Brain pericyte (primary cell): ENCODE data around the gene FNBP1L.

ENCODE experiments used
- DNase-seq: peaks from one replicate; pipeline ENCODE4 v3.0.0-alpha.2; 2012; ENCODE audit warnings: low read depth, low spot score

FNBP1L gene

DNA sequence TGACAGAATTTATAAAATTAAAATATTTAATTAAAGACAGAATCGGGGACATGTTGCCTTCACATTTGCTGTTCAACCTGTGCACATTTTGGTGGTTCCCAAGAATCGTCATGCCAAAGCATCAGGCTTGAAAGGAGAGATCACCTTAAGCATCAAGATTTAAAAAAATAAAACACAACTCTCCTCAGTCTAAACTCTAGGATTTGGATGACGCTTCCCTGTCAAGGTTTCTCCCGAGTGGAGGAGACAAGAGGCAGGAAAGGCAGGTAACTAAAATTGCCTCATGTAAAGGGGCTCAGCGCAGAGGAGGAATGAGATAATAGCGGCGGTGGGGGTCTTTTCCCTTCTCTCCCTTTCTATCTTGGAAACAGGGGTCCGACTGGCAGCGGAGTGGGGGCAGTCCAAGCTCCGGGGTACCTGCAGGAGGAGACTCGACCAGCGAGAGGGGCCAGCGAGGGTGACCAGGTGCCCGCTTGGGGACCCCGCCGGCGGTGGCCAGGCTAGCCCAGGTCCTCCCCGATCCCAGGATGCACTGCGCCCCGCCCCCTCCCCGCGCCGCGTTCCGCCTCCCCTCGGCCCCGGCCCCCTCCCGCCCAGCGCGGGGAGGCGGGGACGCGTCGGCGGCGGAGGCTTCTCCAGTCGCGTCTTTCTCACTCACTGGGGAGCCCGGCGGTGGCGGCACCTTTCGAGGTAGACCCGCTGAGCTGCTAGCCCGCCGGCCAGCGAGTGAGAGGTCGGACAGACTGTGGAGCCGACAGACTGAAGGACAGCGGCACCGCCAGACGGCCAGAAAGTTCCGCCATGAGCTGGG, at the start of gene FNBP1L:
Gene FNBP1L, plus strand, starts transcription at position 638 of the 811 bp plus-strand sequence. Its CDS starts 164 bp downstream, at position 802.
- DNase-seq: no peak

DNA sequence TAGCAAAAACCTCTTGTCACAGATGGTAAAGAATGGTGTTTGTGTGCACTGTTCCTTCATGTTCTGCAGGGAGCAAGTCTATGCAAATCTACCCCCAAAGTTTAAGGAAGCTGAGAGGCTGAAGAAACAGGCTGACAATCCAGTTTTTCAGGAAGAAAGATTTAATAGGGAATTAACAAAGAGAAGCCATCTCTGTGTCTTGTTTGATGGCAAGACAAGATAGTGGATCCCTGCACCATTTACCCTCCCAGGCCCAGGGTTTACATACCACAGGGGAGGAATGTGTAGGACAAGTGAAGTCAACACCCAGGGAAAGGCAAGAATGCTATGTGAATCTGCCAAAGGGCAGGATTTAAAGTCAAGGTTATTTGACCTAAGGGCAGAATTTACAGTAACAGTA, 48.1 kb upstream of the FNBP1L start:
- no peak for DNase-seq

DNA sequence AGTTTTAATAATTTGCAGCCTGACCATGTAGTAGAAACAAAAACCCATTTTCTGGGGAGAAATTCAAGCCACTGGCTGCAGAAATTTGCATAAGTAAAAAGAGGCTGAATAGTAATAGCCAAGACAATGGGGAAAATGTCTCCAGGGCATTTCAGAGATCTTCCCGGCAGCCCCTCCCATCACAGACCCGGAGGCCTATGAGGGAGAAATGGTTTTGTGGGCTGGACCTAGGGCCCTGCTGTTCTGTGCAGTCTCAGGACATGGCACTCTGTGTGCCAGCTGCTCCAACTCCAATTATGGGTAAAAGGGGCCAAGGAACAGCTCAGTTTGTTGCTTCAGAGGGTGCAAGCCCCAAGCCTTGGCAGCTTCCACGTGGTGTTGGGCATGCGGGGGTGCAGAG, 39.7 kb upstream of the FNBP1L start:
- no peak for DNase-seq

DNA sequence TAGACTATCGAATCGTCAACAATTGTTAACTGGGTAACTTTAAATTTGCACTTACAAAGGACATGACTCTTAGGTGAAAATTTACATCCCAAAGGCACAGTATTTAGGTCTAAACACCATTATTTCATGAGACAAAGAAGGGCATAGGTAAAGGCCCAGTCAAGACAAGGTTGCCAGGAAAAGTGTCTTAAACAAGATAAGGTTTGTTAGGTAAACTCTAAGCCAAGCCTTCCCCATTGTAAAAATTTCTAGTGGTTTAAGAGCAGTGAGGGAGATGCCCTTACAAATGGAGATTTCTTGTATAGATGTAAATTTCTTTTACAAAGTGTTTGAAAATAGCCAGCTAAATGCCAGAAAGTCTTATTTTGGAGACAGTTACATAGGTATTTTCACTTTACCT, 36.9 kb upstream of the FNBP1L start:
- no peak for DNase-seq

DNA sequence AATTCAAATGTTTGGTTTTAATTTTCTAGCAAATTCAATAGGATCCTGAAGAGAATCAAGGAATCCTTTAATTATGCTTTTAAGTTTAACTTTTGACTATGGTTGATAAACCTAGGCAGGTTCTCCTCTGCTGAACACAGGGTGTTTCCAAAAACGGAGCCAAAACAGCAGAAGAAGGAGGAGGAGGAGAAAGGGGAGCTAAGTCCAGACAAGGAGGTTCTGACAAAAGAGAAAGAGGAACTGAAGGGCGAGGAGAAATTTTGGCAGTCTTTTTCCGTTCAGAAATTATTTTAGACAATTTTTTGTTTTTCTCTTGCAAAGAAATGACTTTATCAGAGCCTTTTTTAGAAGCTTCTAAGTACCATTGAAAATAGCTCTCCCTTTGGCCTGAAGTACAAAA, 33.2 kb upstream of the FNBP1L start:
- DNase-seq: no peak

DNA sequence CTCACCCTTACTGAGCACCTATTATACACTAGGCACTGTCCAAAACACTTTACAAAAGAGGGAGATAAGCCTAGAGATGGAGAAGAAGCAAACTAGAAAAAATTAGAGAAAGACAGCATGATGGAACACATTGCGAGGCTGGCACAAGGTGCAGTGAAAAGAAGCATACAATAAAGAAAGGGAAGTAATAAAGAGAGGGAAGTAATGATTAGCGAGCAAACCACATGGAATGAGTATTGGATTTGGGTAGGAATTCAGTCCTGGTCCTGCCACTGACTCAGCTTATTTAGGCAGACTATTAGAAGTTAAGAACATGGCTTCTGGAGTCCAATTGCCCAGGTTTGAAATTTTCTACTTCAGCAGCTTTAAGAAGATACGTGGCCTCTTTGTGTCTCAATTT, 32.6 kb upstream of the FNBP1L start:
- DNase-seq: no peak

DNA sequence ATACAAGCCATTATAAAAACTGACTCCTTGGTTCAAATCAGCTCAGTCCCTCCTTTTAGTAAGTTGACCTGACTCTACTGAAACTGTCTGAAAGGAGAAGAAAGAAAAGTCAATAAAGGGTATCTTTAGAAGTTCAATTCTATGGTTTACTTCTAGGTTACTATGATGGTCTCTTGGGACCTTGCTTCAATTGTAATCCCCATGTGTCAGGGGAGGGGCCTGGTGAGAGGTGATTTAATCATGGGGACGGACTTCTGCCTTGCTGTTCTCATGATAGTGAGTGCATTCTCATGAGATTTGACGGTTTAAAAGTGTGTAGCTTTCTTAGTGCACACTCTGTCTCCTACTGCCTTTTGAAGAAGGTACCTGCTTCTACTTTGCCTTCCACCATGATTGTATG, 31.7 kb upstream of the FNBP1L start:
- DNase-seq: no peak

DNA sequence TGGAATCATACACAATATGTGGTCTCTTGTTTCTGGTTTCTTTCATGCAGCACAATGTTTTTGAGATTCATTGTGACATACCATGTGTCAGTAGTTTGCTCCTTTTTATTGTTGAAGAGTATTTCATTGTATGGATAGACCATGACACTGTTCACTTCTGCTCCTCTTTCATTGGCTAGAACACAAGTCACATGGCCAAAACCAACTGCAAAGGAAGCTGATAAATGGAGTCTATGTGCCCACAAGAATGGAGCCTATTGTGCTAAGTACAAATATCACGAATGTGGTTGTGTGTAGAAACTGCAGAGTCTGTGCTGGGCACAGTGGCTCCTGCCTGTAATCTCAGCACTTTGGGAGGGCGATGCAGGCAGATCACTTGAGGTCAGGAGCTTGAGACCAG, 28.6 kb upstream of the FNBP1L start:
- no peak for DNase-seq

DNA sequence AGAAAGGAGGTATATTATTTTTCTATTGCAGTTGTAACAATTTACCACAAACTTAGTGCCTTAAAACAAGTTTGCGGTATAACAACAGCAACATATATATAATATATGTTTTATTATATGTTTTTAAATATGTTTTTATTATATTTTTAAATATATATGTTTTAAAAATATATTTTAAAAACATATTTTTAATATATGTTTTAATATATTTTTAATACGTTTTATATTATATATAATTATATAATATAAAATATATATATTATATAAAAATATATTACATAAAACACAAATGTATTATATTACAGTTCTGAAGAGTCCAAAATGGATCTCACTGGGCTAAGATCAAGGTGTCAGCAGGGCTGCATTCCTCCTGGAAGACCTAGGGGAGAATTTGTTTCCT, 27.5 kb upstream of the FNBP1L start:
- no peak for DNase-seq

DNA sequence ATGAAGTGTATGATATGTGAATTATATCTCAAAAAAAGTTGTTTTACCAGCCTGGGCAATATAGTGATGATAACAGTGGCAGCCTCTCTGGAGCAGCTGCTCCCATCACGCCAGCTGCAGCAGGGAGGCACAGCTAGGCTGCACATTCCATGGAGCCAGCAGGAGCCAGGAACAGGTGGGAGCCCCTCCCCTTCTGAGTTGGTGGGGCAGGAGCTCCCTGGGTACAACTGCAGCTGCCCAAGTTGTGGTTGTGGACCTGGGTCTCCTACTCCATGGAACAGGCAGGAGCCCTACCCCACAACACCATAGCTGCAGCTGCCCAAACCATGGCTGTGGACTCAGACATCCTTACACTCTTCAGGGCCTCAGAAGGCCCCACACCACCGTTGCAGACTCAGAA, 21.7 kb upstream of the FNBP1L start:
- DNase-seq: no peak

DNA sequence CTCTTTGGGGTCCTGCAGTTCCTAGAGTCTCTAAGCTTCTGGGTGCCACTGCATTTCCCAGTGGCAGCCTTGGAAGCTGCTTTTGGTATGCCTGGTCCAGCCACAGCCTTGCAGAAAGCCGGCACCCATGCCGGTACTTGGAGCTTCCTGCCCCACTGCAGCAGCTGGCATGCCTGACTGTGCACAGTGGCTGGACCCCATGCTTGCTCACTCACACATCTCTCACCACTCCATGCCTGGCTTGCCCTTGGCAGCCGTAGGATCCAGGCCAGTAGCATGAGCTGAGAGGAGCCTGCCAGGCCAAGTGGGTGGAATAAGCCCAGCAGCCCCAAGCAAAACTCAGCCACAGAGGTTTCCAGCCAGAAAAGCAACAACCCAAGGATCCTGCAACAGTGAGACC, 20.3 kb upstream of the FNBP1L start:
- DNase-seq: no peak

DNA sequence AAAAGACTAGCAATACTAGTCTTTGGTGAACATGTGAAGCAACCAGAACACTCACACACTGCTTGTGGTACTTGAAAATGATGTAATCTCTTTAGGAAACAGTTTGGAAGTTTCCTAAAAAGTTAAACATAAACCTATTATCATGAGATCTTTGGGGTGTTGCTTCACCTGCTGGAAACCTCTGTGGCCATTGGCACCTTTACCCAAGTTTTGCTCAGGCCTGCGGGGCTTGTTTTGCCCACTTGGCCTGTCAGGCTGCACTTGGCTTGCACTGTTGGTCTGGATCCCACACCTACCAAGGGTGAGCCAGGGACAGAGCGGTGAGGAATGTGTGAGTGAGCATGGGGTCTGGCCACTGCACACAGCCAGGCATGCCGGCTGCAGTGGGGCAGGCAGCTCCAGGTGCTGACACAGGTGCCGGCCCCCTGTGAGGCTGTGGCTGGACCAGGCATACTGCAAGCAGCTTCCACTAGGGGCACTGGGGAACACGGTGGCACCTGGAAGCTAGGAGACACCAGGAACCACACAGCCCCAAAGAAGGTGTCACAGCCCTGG, 14.4 kb upstream of the FNBP1L start:
- DNase-seq: no peak

DNA sequence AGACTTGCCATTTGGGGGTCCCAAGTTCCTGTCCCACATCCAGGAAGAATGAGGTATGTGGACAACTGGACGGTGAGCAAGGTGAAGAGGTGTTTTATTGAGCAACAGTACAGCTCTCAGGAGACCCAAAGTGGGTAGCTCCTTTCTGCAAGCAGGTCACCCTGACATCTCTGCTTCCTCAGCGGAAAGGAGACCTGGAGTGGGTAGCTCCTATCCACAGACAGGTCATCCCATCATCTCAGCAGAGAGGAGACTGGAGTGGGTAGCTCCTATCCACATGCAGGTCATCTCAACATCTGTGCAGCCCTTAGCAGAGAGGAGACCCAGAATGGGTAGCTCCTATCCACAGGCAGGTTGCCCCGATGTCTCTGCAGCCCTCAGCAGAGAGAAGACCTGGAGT, 13.8 kb upstream of the FNBP1L start:
- no peak for DNase-seq

DNA sequence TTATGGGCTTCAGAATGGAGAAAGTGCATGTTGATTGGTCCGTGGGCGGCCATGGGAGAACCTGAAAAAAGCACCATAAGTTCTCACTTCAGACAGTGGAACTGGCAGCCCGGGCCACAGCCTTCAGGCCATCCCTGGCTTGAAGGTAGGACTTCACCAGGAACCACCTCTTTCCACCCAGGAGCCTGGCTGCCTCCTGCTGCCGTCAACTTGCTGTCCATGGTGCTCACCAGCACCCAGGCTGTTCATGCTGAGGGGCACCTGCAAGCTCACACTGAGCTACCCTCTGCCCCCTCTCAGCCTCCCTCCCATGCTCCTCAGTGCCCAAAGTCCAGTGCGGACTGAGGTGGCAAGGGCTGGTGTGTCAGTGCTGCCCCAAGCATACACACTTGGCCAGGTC, 12.9 kb upstream of the FNBP1L start:
- DNase-seq: no peak

DNA sequence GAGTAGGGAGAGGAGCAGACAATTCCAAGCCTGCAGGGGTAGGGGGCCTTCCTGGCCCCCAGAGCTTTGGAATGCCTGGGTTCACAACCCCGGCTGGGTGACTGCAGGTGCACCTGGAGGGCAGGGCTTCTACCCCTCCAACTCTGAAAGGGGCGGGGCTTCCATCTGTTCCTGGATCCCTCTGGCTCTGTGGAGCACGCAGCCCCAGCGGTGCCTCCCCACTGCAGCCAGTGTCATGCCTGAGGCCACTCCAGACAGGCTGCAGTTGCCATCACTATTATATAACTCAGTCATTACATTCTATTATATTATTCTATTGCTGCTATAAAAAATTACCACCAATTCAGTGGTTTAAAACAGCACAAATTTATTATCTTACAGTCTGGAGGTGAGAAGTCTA, 12.5 kb upstream of the FNBP1L start:
- DNase-seq: no peak

DNA sequence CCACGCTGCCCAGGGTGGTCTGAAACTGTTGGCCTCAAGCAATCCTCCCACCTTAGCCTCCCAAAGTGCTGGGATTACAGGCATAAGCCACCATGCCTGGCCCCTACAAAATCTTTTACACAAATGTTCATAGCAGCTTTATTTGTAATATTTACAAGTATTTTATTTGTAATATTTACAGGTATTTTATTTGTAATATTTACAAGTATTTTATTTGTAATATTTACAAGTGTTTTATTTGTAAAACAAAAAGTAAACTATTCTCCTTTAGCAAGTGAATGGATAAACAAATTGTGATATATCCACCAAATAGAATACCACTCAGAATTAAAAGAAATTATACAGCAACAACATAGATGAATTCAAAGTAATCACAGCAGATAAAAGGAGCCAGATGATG, 11.4 kb upstream of the FNBP1L start:
- no peak for DNase-seq

DNA sequence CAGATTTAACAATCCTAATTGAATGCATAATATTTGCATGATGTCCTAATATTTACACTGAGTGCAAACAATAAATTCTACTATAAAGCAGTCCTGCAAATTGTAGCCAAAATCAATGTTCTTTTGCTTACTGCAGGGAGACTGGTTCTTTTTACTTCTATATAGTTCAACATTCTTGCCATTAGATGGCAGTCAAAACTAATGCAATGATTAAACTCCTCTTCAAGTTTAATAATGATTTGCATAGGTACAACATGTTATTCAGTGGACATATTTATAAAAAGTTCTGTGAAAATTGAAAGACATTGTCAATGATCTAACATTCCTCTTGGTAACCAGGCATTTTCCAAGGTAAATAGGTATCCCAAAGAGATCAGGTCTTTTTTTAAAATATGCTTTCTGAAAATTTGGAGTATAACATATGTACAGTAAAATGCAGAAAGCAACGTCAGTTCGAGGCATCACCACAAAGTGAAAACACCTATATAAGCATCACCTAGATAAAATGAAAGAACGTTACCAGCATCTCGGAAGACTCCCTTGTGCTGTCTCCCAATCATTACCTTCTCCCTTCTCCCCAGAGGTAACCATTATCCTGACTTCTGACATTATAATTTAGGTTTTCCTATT, 9.8 kb upstream of the FNBP1L start:
- DNase-seq: no peak

DNA sequence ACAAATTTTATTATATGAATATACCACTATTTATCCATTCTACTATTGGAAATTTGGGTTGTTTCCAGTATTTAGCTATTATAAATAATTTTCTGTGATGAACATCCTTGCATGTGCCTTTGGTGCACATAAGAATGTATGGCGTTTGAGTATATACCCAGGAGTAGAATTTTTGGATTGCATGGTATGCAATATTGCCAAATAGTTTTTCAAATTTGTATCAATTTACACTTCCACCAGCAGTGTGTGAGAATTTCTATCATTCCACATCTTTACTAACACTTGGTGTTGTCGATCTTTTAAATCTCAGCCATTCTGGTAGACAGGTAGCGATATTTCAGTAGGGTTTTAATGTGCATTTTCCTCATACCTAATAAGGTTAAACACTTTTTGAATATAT, 9.2 kb upstream of the FNBP1L start:
- no peak for DNase-seq

DNA sequence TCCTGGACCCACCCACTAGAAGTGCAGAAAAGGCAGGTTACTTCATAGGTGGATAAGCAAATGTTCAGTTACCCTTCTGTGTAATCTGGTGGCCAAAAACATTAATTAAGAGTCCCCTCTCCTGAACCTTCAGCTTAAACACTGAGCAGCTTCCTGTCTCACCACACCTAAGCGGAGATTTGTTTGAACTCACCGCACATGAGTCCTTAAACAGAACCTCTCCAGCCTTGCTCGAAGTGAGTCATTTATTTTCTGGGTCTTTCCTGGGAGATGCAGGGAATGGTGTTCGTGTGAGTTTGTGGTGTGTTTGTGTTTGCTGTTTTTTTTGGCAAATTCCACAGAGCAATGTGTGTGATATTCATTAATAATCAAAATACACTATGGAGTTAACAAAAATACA, 7.6 kb upstream of the FNBP1L start:
- no peak for DNase-seq

DNA sequence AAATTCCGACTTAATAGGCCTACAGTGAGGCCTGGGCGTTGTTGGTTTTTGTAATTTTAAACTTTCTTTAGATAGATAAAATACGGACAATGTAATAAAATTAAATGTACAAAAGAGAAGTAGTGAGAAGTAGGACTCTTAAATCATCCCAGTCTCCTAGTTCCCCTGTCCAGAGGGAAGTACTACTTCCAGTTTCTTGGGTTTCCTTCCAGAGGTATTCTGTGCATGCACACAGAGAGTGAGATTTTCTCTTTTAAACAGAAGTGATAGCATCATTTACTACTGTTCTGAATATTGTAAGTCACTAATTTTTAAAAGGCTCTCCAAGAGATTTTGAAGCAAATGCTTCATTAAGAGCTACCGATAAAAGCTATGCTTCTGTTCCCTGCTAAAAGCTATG, 7.2 kb upstream of the FNBP1L start:
- DNase-seq: no peak

DNA sequence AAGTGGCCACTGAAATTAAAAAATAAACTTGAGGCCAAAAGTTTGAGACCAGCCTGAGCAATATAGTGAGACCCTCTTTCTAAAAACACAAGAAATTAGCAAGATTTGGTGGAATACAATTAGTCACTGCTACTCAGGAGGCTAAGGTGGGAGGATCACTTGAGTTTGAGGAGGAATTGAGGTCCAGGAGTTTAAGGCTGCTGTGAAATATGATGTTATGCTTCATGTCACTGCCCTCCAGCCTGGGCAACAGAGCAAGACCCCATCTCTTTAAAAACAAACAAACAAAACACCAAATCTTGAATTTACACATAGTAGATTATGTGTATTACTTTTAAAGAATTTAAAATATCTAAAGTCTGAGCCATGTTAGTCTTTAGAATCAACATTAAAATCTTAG, 6.3 kb upstream of the FNBP1L start:
- no peak for DNase-seq

DNA sequence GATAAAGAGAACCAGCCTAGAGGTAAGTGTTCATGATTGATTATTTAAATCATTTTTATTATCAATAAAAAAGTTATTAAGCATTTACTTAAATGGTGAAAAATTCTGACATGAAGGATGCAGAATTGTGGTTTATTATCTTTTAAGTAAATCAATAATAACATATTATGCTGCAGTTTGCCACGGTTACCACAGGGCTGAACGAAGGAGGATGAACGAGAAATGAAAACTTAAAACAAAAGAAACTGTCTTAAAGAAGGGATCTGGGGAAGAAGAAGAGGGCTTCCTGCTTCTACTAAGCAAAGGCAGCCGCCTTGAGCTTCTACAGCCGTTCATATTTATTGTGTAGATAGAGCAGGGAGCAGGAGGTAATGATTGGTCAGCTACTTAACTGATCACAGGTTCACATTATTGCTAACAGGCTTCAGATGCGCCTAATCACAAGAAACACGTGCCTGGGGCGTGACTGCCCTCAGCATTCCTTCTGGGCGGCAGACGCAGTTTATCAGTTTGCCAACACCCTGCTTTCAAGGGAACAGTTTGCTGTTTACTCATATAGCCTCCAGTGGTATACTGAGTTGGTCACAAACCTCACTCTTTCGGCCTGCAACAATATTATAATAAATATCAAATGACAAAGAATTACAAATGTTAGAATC, 5.8 kb upstream of the FNBP1L start:
- DNase-seq: no peak

DNA sequence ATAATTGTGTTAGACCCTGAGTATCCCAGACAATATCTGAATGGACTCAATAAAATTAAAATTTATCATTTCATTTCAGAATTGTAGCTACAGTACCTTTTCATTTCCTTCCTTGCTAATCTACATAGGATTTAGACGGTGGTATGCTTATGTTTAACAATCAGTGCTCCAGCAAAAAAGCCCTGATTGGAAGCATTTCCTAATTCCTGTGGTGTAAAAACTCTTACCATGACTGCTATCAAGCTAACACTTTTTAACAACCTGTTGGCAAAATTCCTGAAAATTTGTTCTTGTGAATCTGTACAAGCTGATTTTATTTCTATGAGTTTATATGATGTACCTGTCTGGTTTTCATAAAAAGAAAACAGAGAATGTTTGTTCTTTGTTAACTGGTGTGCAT, 5.2 kb upstream of the FNBP1L start:
- no peak for DNase-seq
